GM18858 (cell line): Measurements from ENCODE around the gene PLGRKT.
"Not testable (repeated sequence)": the region's sequence is repeated elsewhere in the genome, so short reads cannot be mapped to it uniquely, and the experiment has no call there.

Experiments
- ATAC-seq: cut with Tn5 transposase; IDR thresholded peaks from one replicate; pipeline ENCODE4 v1.9.1; 2021; ENCODE audit not compliant: unreplicated experiment

The PLGRKT gene

GRCh38 chr9:5321058-5321457 lies 116.7 kb downstream of the PLGRKT start:
- ATAC-seq: no peak

GRCh38 chr9:5316406-5316805 lies 121.3 kb downstream of the PLGRKT start:
- not testable (repeated sequence) for ATAC-seq

GRCh38 chr9:5315187-5315923 lies 122.4 kb downstream of the PLGRKT start:
- ATAC-seq: no peak

GRCh38 chr9:5310851-5311250 lies 126.9 kb downstream of the PLGRKT start:
- no peak for ATAC-seq
